Natural killer cell (primary cell): ENCODE results near the gene LIX1L. TPM values are rescaled to one million over a fixed set of nuclear protein-coding genes. Genes with fewer than 3 reads are reported as not detected.

Experiments used
- ATAC-seq, 3 donors: fragments of 150-1000 bp in 2 of 3; fragments of 200-7000 bp in 1 of 3; cut with Tn5 transposase; 1 replicate in 1 of 3; 2 replicates in 2 of 3; pipeline ENCODE4 v1.10.0; 2021; ENCODE audit warnings: mild to moderate bottlenecking in 2 of 3, moderate library complexity in 2 of 3
- DNase-seq, 2 donors: peaks; one replicate each; pipeline versions ENCODE4 v3.0.0 to v3.0.0-alpha.2; 2013 to 2021; ENCODE audit warnings: mixed read lengths in 1 of 2
- H3K27ac ChIP-seq: one replicate; pipeline ENCODE4 v1.5.1; 2013; ENCODE audit warnings: mild to moderate bottlenecking, low read length
- H3K27me3 ChIP-seq: one replicate; pipeline ENCODE4 v1.6.1; 2013; ENCODE audit warnings: low read length; ENCODE audit not compliant: control insufficient read depth, insufficient read depth
- H3K36me3 ChIP-seq: one replicate; pipeline ENCODE4 v1.6.1; 2013; ENCODE audit warnings: low read length; ENCODE audit not compliant: control insufficient read depth, insufficient read depth
- H3K4me1 ChIP-seq: one replicate; pipeline ENCODE4 v1.6.1; 2013; ENCODE audit warnings: low read length; ENCODE audit not compliant: control insufficient read depth, insufficient read depth
- H3K4me3 ChIP-seq: one replicate; pipeline ENCODE4 v1.5.1; 2013; ENCODE audit warnings: low read length
- H3K9me3 ChIP-seq: one replicate; pipeline ENCODE4 v1.6.1; 2013; ENCODE audit warnings: low read length; ENCODE audit not compliant: control insufficient read depth, insufficient read depth
- H3K27ac Mint-ChIP-seq, 2 donors: one replicate each; pipeline ENCODE4 v1.8.0; 2022; ENCODE audit warnings: mild to moderate bottlenecking in 2 of 2, mixed read lengths in 2 of 2, moderate library complexity in 1 of 2
- H3K27me3 Mint-ChIP-seq, 2 donors: one replicate each; pipeline ENCODE4 v1.8.0; 2022; ENCODE audit warnings: low read depth in 2 of 2, mixed read lengths in 2 of 2
- H3K36me3 Mint-ChIP-seq: one replicate; pipeline ENCODE4 v1.8.0; 2022; ENCODE audit warnings: mixed read lengths
- H3K4me1 Mint-ChIP-seq, 2 donors: one replicate each; pipeline ENCODE4 v1.8.0; 2022; ENCODE audit warnings: mixed read lengths in 2 of 2
- H3K4me3 Mint-ChIP-seq: one replicate; pipeline ENCODE4 v1.8.0; 2022; ENCODE audit warnings: mild to moderate bottlenecking, moderate library complexity, mixed read lengths
- H3K9me3 Mint-ChIP-seq, 2 donors: one replicate each; pipeline ENCODE4 v1.8.0; 2022; ENCODE audit warnings: mixed read lengths in 2 of 2
- WGBS: methylation state at CpG from one replicate; pipeline ENCODE4 v1.1.7; 2013; ENCODE audit warnings: missing lambda C conversion rate; ENCODE audit not compliant: insufficient coverage; 5-methylcytosine and 5-hydroxymethylcytosine counted together
- intact Hi-C: fragments of 100-400 bp; cut with micrococcal nuclease; formaldehyde crosslinking; loops from one replicate; pipeline ENCODE4 v1.14.2; 2022
- total RNA-seq, 4 donors: library from RNA; stranded (reverse); fragments of 120-200 nt in 1 of 4; gene quantifications; one replicate each; pipeline versions ENCODE4 v1.2.3 to v1.2.4, GENCODE V29; 2013 to 2022
- TF ChIP-seq, protein P1 (sequence below): fragments of 200-600 bp; IDR thresholded peaks from one replicate; pipeline ENCODE4 v1.8.0; 2022; ENCODE audit warnings: antibody characterized with exemption

Gene LIX1L
- total RNA-seq, 3 donors from 2014 or later (not counting 1 experiment from before 2014, with no cell fraction given): 33.4 to 41.3 (median 38.2) TPM

DNA sequence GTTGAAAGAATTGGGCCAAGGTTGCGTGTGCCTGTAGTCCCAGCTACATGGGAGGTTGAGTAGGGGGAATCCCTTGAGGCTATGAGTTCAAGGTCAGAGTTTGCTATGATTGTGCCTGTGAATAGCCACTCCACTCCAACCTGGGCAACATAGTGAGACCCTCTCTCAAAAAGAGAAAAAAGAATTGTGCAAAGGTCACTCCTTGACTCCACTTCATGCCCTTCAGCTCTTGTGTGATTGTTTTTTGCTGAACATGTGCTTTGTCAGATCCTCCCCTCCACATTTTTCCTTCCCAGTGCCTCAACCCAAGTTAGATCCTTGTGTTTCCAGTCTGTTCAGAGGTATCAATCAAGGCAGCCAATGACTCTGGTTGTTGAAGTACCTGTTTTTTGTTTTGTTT is 30.1 kb upstream of the LIX1L start:
- ATAC-seq (no peak), DNase-seq (peak in 1 of 2 donors; percentile 12)
- Histone ChIP-seq H3K36me3 (peaks cover 13% of the 10 kb centered on the region), H3K4me1 (peaks cover 41% of the 10 kb centered on the region), H3K9me3 (no peaks in the 10 kb centered on the region), H3K27me3 (no peaks in the 10 kb centered on the region), H3K27ac (peak overlapping the region; percentile 13), H3K4me3 (no peak overlapping the region)
- Mint-ChIP-seq H3K9me3 (no peaks in the 10 kb centered on the region), H3K27ac (peak overlapping the region; percentile 63 to 79), H3K36me3 (peaks cover 12% of the 10 kb centered on the region), H3K4me3 (peak overlapping the region; percentile 37), H3K27me3 (no peaks in the 10 kb centered on the region), H3K4me1 (peaks cover 53 to 65% of the 10 kb centered on the region in 2 donors)
- intact Hi-C loops: no loop called here
- WGBS: no CpG with 5 or more reads among the region's 1 CpG
- TF ChIP-seq, protein P1, sequence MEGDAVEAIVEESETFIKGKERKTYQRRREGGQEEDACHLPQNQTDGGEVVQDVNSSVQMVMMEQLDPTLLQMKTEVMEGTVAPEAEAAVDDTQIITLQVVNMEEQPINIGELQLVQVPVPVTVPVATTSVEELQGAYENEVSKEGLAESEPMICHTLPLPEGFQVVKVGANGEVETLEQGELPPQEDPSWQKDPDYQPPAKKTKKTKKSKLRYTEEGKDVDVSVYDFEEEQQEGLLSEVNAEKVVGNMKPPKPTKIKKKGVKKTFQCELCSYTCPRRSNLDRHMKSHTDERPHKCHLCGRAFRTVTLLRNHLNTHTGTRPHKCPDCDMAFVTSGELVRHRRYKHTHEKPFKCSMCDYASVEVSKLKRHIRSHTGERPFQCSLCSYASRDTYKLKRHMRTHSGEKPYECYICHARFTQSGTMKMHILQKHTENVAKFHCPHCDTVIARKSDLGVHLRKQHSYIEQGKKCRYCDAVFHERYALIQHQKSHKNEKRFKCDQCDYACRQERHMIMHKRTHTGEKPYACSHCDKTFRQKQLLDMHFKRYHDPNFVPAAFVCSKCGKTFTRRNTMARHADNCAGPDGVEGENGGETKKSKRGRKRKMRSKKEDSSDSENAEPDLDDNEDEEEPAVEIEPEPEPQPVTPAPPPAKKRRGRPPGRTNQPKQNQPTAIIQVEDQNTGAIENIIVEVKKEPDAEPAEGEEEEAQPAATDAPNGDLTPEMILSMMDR: no peak

DNA sequence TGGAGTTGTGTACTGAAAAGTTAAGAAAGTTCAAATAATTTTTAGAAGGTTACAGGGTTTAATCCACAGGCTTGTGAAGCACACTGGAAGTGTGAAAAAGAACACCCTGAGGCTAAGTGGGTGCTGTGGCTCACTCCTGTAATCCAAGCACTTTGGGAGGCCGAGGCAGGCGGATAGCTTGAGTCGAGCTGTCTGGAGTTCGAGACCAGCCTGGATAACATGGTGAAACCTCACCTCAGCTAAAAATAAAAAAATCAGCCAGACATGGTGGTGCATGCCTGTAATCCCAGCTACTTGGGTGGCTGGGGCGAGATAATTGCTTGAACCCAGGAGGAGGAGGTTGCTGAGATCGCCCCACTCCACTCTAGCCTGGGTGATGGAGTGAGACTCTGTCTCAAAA is 28.7 kb upstream of the LIX1L start:
- Mint-ChIP-seq H3K4me3 (no peak overlapping the region), H3K27ac (peak overlapping the region in 1 of 2 donors; percentile 35), H3K9me3 (no peaks in the 10 kb centered on the region), H3K27me3 (no peaks in the 10 kb centered on the region), H3K4me1 (peaks cover 40 to 65% of the 10 kb centered on the region in 2 donors), H3K36me3 (peaks cover 2% of the 10 kb centered on the region)
- intact Hi-C loops: no loop called here
- no peaks in the 10 kb centered on the region for H3K9me3 ChIP-seq
- 96% methylated on average over 6 of the region's 6 CpGs for WGBS
- no peak overlapping the region for H3K4me3 ChIP-seq
- peaks cover 38% of the 10 kb centered on the region for H3K4me1 ChIP-seq
- no peaks in the 10 kb centered on the region for H3K27me3 ChIP-seq
- no peak overlapping the region for H3K27ac ChIP-seq
- H3K36me3 ChIP-seq: no peaks in the 10 kb centered on the region
- TF ChIP-seq, protein P1: no peak
- ATAC-seq: no peak
- DNase-seq: no peak

DNA sequence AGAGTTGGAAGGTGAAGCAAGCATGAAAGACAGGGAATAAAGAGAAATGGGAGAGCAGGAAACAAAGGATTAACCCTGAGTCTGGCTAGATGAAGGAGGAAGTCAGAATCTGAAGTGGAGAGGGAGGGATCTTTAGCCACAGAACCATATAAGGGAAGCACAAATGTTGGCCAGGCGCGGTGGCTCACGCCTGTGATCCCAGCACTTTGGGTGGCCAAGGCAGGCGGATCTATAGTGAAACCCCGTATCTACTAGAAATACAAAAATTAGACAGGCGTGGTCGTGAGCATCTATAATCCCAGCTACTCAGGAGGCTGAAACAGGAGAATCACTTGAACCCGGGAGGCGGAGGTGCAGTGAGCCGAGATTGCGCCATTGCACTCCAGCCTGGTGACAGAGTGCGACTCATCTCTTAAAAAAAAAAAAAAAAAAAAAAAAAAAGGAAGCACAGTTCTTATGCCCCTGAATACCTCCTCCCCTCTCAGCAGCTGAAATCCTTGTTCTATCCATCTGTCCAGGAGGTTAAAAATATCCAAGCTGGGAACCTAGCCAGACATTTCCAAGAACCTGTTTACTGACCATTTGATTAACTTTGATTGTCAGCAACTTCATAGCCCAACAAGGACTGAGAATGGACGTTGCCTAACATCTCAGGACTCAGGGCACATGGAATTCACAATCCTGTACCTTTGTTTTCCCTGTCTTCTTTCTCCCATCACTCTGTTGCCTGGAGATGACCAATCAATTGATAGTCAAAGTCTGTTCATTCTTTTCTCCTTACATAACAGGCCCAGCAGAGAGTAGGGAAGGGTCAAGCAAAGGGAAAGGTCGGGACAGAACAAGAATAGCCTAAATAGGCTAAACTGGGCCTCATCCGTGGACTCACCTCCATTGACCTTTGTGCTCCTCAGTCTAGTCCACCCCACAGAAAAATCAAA is 28.0 kb upstream of the LIX1L start:
- no peak overlapping the region for H3K4me3 ChIP-seq
- H3K4me1 Mint-ChIP-seq: peaks cover 33 to 60% of the 10 kb centered on the region in 2 donors
- intact Hi-C loops: no loop called here

More for the DNA sequence above, 28.0 kb upstream of the LIX1L start:
- H3K9me3 ChIP-seq: no peaks in the 10 kb centered on the region
- peak overlapping the region; percentile 45 for H3K27ac ChIP-seq
- peaks cover 40% of the 10 kb centered on the region for H3K4me1 ChIP-seq
- WGBS: 64% methylated on average over 15 of the region's 15 CpGs
- no peaks in the 10 kb centered on the region for H3K36me3 ChIP-seq
- Mint-ChIP-seq H3K4me3 (peak overlapping the region; percentile 7), H3K27me3 (no peaks in the 10 kb centered on the region), H3K36me3 (no peaks in the 10 kb centered on the region), H3K27ac (peak overlapping the region in 1 of 2 donors; percentile 35), H3K9me3 (no peaks in the 10 kb centered on the region)
- H3K27me3 ChIP-seq: no peaks in the 10 kb centered on the region
- ATAC-seq (peak in 1 of 3 donors; percentile 34), DNase-seq (peak in 1 of 2 donors; percentile 12)
- TF ChIP-seq, protein P1: no peak
